Mesenchymal stem cell (in vitro differentiated cells and primary cell): ENCODE measurements around the gene PCDH19. TPM values are rescaled to one million over a fixed set of nuclear protein-coding genes. Genes with fewer than 3 reads are reported as not detected.

Experiments used
- DNase-seq: peaks from one replicate; pipeline ENCODE4 v3.0.0-alpha.2; 2013
- H2AFZ ChIP-seq: one replicate; pipeline ENCODE4 v1.6.1; 2013; ENCODE audit warnings: low read depth, mild to moderate bottlenecking, control low read depth, inconsistent platforms, low read length, moderate library complexity
- H2AK5ac ChIP-seq: 2 replicates; pipeline ENCODE4 v1.6.1; 2013; ENCODE audit warnings: low read length, moderate library complexity, mild to moderate bottlenecking, inconsistent platforms; ENCODE audit not compliant: severe bottlenecking
- H2BK120ac ChIP-seq: one replicate; pipeline ENCODE4 v1.6.1; 2013; ENCODE audit warnings: low read depth, mild to moderate bottlenecking, inconsistent platforms, low read length, moderate library complexity
- H2BK12ac ChIP-seq, 2 experiments: one replicate each; pipeline ENCODE4 v1.6.1; 2013; ENCODE audit warnings: inconsistent platforms in 2 of 2, low read length in 2 of 2, mild to moderate bottlenecking in 2 of 2, moderate library complexity in 2 of 2, control low read depth in 1 of 2
- H2BK15ac ChIP-seq: one replicate; pipeline ENCODE4 v1.6.1; 2013; ENCODE audit warnings: mild to moderate bottlenecking, low read depth, inconsistent platforms; ENCODE audit not compliant: poor library complexity, severe bottlenecking
- H2BK5ac ChIP-seq: 2 replicates; pipeline ENCODE4 v1.6.1; 2013; ENCODE audit warnings: low read depth, mild to moderate bottlenecking, low read length, control low read depth, inconsistent platforms; ENCODE audit not compliant: poor library complexity, severe bottlenecking
- H3K14ac ChIP-seq, 2 experiments: one replicate each; pipeline ENCODE4 v1.6.1; 2013; ENCODE audit warnings: inconsistent platforms in 2 of 2, low read length in 2 of 2, control low read depth in 1 of 2, mild to moderate bottlenecking in 1 of 2, moderate library complexity in 1 of 2
- H3K18ac ChIP-seq, 2 experiments: one replicate each; pipeline ENCODE4 v1.6.1; 2013; ENCODE audit warnings: inconsistent platforms in 2 of 2, low read length in 2 of 2, control low read depth in 1 of 2, low read depth in 1 of 2, mild to moderate bottlenecking in 1 of 2
- H3K23ac ChIP-seq, 2 experiments: one replicate each; pipeline ENCODE4 v1.6.1; 2013; ENCODE audit warnings: inconsistent platforms in 2 of 2, low read length in 2 of 2, mild to moderate bottlenecking in 2 of 2, moderate library complexity in 2 of 2, control low read depth in 1 of 2
- H3K27ac ChIP-seq: 2 replicates; pipeline ENCODE4 v1.5.1; 2013; ENCODE audit warnings: mild to moderate bottlenecking, moderate library complexity, low read length, control low read depth, inconsistent platforms; ENCODE audit not compliant: poor library complexity, severe bottlenecking
- H3K27me3 ChIP-seq, 2 experiments: 2 replicates each; pipeline versions ENCODE4 v1.6.1 to v1.7.0; 2013; ENCODE audit warnings: low read length in 2 of 2, mild to moderate bottlenecking in 2 of 2, moderate library complexity in 2 of 2, control low read depth in 1 of 2, inconsistent platforms in 1 of 2; ENCODE audit not compliant: control insufficient read depth in 1 of 2, insufficient read depth in 1 of 2
- H3K36me3 ChIP-seq, 2 experiments: 2 replicates each; pipeline versions ENCODE4 v1.6.1 to v1.7.0; 2013; ENCODE audit warnings: low read length in 2 of 2, control low read depth in 1 of 2, inconsistent platforms in 1 of 2, low read depth in 1 of 2, mild to moderate bottlenecking in 1 of 2; ENCODE audit not compliant: insufficient read depth in 2 of 2, control insufficient read depth in 1 of 2
- H3K4ac ChIP-seq, 2 experiments: one replicate each; pipeline ENCODE4 v1.6.1; 2013; ENCODE audit warnings: inconsistent platforms in 2 of 2, low read length in 2 of 2, mild to moderate bottlenecking in 2 of 2, moderate library complexity in 2 of 2, control low read depth in 1 of 2, low read depth in 1 of 2
- H3K4me1 ChIP-seq: 2 replicates; pipeline ENCODE4 v1.6.1; 2013; ENCODE audit warnings: low read depth, low read length, control low read depth; ENCODE audit not compliant: control insufficient read depth, insufficient read depth
- H3K4me2 ChIP-seq: 2 replicates; pipeline ENCODE4 v1.6.1; 2013; ENCODE audit warnings: low read length, mild to moderate bottlenecking, inconsistent platforms; ENCODE audit not compliant: poor library complexity, severe bottlenecking
- H3K4me3 ChIP-seq, 2 experiments: 2 replicates each; pipeline versions ENCODE4 v1.5.1 to v1.7.0; 2013; ENCODE audit warnings: low read length in 2 of 2, mild to moderate bottlenecking in 2 of 2, control low read depth in 1 of 2, low read depth in 1 of 2; ENCODE audit not compliant: insufficient read depth in 1 of 2
- H3K79me1 ChIP-seq: replicated peaks from 2 replicates; pipeline ENCODE4 v1.6.1; 2013; ENCODE audit warnings: mild to moderate bottlenecking, control low read depth, low read length, inconsistent platforms; ENCODE audit not compliant: poor library complexity, severe bottlenecking
- H3K9ac ChIP-seq: 2 replicates; pipeline ENCODE4 v1.7.0; 2013; ENCODE audit warnings: mild to moderate bottlenecking, low read length, moderate library complexity
- H3K9me3 ChIP-seq: 2 replicates; pipeline ENCODE4 v1.7.0; 2013; ENCODE audit warnings: mild to moderate bottlenecking, low read length; ENCODE audit not compliant: control insufficient read depth
- H4K8ac ChIP-seq: one replicate; pipeline ENCODE4 v1.6.1; 2013; ENCODE audit warnings: inconsistent platforms, mild to moderate bottlenecking, low read length, moderate library complexity
- H4K91ac ChIP-seq: one replicate; pipeline ENCODE4 v1.6.1; 2013; ENCODE audit warnings: mild to moderate bottlenecking, low read length, inconsistent platforms
- WGBS: methylation state at CpG from one replicate; pipeline ENCODE4 v1.1.7; 2013; ENCODE audit warnings: mixed read lengths; 5-methylcytosine and 5-hydroxymethylcytosine counted together
- polyA plus RNA-seq, 2 experiments: library from polyadenylated mRNA; stranded (reverse); fragments of 200-250 nt; gene quantifications; one replicate each; pipeline ENCODE4 v1.2.3, GENCODE V29; 2013

PCDH19 gene, protein sequence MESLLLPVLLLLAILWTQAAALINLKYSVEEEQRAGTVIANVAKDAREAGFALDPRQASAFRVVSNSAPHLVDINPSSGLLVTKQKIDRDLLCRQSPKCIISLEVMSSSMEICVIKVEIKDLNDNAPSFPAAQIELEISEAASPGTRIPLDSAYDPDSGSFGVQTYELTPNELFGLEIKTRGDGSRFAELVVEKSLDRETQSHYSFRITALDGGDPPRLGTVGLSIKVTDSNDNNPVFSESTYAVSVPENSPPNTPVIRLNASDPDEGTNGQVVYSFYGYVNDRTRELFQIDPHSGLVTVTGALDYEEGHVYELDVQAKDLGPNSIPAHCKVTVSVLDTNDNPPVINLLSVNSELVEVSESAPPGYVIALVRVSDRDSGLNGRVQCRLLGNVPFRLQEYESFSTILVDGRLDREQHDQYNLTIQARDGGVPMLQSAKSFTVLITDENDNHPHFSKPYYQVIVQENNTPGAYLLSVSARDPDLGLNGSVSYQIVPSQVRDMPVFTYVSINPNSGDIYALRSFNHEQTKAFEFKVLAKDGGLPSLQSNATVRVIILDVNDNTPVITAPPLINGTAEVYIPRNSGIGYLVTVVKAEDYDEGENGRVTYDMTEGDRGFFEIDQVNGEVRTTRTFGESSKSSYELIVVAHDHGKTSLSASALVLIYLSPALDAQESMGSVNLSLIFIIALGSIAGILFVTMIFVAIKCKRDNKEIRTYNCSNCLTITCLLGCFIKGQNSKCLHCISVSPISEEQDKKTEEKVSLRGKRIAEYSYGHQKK (N-terminal part only)
- polyA plus RNA-seq (2013, experiment 1 of 2), result 0.01 TPM
- polyA plus RNA-seq (2013, experiment 2 of 2), result 0.10 TPM

DNA sequence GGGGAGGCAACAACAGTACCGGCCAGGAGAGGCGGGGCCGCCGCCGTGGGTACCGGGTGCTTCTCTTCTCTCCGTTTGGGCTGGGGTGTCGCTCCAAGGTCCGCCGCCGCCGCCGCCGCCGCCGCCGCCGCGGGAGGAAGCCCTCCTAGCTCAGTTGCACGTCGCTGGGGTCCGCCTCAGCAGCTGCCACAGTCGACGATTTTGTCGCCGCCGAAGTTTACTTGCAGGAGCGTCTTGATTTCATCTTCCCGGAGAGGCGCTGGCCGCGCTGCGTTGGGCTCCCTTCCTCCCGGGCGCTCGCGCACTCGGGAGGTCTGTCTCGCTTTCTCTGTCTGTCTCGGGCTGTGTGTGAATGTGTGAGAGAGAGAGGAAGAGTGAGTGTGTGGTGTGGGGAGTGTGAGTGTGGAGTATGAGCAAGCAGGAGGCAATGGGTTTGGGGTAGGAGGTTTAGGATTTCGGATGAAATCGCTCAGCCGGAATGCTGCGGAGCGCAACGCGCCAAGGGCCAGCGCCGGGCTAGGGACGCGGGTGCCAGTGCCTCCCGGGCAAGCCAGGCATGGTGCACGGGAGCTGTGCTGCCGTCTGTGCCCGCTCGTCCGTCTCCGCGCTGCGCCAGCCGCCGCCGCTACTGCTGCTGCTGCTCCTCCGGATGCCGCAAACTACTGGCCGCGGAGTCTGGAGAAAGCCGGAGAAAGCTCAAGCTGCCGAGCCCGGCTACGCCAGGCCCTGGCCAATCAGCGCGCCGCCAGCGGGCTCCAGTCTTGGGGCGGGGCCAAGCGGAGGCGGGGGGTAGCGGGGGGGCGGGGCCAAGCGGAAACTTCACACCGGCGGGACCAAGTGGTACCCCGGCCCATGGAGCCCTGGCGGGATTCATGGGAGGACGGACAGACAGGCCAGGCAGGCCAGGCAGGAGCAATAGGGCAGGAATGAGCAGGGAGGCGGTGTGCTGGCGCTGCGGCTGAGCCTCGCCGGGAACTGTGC, at the start of gene PCDH19:
Gene PCDH19 (minus strand): TSS at position 664 of the 981 bp plus-strand sequence. CDS start 1,676 bp downstream, outside the sequence.
- Histone ChIP-seq H3K4me1 (peaks cover 10% of the 10 kb centered on the region), H2BK120ac (no peak within 1 kb of the TSS), H2BK5ac (no peak within 1 kb of the TSS), H2BK12ac (no peak within 1 kb of the TSS), H3K9ac (no peak within 1 kb of the TSS), H2AFZ (peak within 1 kb of the TSS; percentile 71), H3K36me3 (no peaks in the 10 kb centered on the region), H3K14ac (no peak within 1 kb of the TSS), H3K27me3 (peaks cover 66 to 80% of the 10 kb centered on the region in 2 experiments), H4K8ac (no peak within 1 kb of the TSS), H3K27ac (no peak within 1 kb of the TSS), H2BK15ac (no peak within 1 kb of the TSS), H3K4me3 (peak within 1 kb of the TSS; percentile 37 to 76), H3K79me1 (no peaks in the 10 kb centered on the region), H3K4ac (no peak within 1 kb of the TSS), H4K91ac (no peak within 1 kb of the TSS), H3K4me2 (peak within 1 kb of the TSS; percentile 88), H2AK5ac (no peak within 1 kb of the TSS), H3K9me3 (peaks cover 8% of the 10 kb centered on the region), H3K23ac (no peak within 1 kb of the TSS), H3K18ac (no peak within 1 kb of the TSS)
- WGBS, result under 1% methylated on average over 45 of the region's 91 CpGs
- DNase-seq, result peak; percentile 43

DNA sequence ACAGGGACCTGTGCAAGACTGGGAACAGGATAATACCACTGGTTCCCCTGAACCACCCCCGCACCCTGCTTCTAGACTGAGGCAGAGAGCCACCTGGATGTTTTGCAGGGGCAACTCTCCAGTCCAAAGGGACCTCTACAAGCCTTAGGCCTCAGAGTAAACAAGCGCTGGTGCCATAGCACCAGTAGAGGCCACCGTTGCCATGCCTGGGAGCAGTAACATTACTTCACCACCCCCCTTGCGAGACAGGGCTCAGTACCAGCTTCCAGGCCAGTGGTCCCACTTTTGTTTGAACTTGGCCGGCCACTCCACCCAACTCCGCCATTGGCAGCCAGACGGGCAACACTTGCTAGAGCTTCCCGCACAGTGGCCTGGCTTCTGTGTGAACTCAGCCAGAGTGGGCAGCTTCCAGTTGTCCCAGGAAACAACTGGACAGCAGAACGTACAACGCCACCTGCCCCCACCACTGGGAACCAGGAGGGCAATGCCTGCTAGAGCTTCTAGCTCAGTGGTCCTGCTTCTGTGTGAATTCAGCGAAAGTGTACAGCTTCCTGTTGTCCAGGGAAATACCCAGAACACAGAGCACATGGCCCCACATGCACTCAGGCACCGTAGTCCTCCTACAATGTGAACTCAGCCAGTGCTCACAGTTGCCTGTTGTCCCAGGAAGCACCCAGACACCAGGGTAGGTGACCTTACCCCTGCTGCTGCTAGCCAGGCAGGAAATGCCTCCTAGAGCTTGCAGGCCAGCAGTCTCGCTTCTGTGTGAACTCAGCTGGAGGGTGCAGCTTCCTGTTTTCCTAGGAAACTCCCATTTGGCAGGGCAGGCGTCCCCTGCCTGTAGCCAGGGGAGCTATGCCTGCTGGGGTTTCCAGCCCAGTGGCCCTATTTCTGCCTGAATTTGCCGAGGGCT, 39.9 kb upstream of the PCDH19 start:
- H2AFZ ChIP-seq, result no peak overlapping the region
- no peaks in the 10 kb centered on the region for H3K36me3 ChIP-seq
- no peak overlapping the region for H3K4me3 ChIP-seq
- H3K4me1 ChIP-seq, result no peaks in the 10 kb centered on the region
- DNase-seq, result no peak
- no peak overlapping the region for H3K18ac ChIP-seq
- H3K23ac ChIP-seq, result no peak overlapping the region
- H2BK120ac ChIP-seq, result no peak overlapping the region
- WGBS, result 75% methylated on average over 14 of the region's 15 CpGs
- no peak overlapping the region for H3K9ac ChIP-seq
- no peak overlapping the region for H3K4ac ChIP-seq
- H2BK15ac ChIP-seq, result no peak overlapping the region
- no peak overlapping the region for H3K27ac ChIP-seq
- H4K8ac ChIP-seq, result no peak overlapping the region
- no peak overlapping the region for H3K14ac ChIP-seq
- H2AK5ac ChIP-seq, result no peak overlapping the region
- no peak overlapping the region for H4K91ac ChIP-seq
- no peaks in the 10 kb centered on the region for H3K9me3 ChIP-seq
- H2BK12ac ChIP-seq, result no peak overlapping the region
- H3K27me3 ChIP-seq, result peaks cover 0 to 25% of the 10 kb centered on the region in 2 experiments
- no peak overlapping the region for H3K4me2 ChIP-seq
- H2BK5ac ChIP-seq, result no peak overlapping the region
- no peaks in the 10 kb centered on the region for H3K79me1 ChIP-seq

- peak overlapping the region in 1 of 2 experiments; percentile 54 for H3K4me3 ChIP-seq
- H3K27ac ChIP-seq, result no peak overlapping the region
- H3K4ac ChIP-seq, result no peak overlapping the region
- H3K9me3 ChIP-seq, result no peaks in the 10 kb centered on the region
- no peak overlapping the region for H2BK5ac ChIP-seq
- no peak overlapping the region for H2BK120ac ChIP-seq
- H3K79me1 ChIP-seq, result no peaks in the 10 kb centered on the region
- no peaks in the 10 kb centered on the region for H3K36me3 ChIP-seq
- H3K14ac ChIP-seq, result no peak overlapping the region
- DNase-seq, result peak; percentile 28
- no peak overlapping the region for H3K4me2 ChIP-seq
- no peak overlapping the region for H2AK5ac ChIP-seq
- H2BK12ac ChIP-seq, result no peak overlapping the region
- peaks cover 0 to 19% of the 10 kb centered on the region in 2 experiments for H3K27me3 ChIP-seq
- H3K18ac ChIP-seq, result no peak overlapping the region
- H3K4me1 ChIP-seq, result no peaks in the 10 kb centered on the region
- peak overlapping the region; percentile 74 for H3K9ac ChIP-seq
- no peak overlapping the region for H2BK15ac ChIP-seq
- no peak overlapping the region for H4K91ac ChIP-seq
- no peak overlapping the region for H2AFZ ChIP-seq
- 17% methylated on average over 1 of the region's 6 CpGs for WGBS
- no peak overlapping the region for H3K23ac ChIP-seq
- no peak overlapping the region for H4K8ac ChIP-seq
Measured at GRCh38 chrX:100447655-100448397, 37.8 kb upstream of the PCDH19 start.
